OCI-LY1 (cell line): ENCODE measurements around the gene VRK1.

Experiments used
- H2AFZ ChIP-seq: fragments of 200-600 bp; sonication (generic), shearing (Covaris generic); 2 replicates; pipeline ENCODE4 v1.6.0; 2014; ENCODE audit warnings: antibody characterized with exemption, mild to moderate bottlenecking, low read length
- H3F3A ChIP-seq: fragments of 200-600 bp; sonication (generic), shearing (Covaris generic); 2 replicates; pipeline ENCODE4 v1.6.0; 2014; ENCODE audit warnings: mild to moderate bottlenecking, antibody characterized with exemption, low read length, moderate library complexity; ENCODE audit not compliant: insufficient read depth
- H3K27ac ChIP-seq: fragments of 200-600 bp; sonication (generic); 2 replicates; pipeline ENCODE4 v1.5.1; 2014; ENCODE audit warnings: low read length, mixed run types, mild to moderate bottlenecking, low read depth; ENCODE audit not compliant: poor library complexity, severe bottlenecking
- H3K27me3 ChIP-seq: fragments of 200-600 bp; sonication (generic); 2 replicates; pipeline ENCODE4 v1.6.0; 2014; ENCODE audit warnings: antibody characterized with exemption, mild to moderate bottlenecking, low read length, moderate library complexity; ENCODE audit not compliant: insufficient read depth
- H3K36me3 ChIP-seq: fragments of 200-600 bp; sonication (generic); 2 replicates; pipeline ENCODE4 v1.6.1; 2014; ENCODE audit warnings: mild to moderate bottlenecking, antibody characterized with exemption, low read length, moderate library complexity, mixed read lengths; ENCODE audit not compliant: insufficient read depth
- H3K4me1 ChIP-seq: fragments of 200-600 bp; sonication (generic); 2 replicates; pipeline ENCODE4 v1.5.1; 2014; ENCODE audit warnings: mild to moderate bottlenecking, low read length, moderate library complexity; ENCODE audit not compliant: insufficient read depth, severe bottlenecking
- H3K4me2 ChIP-seq: fragments of 200-600 bp; sonication (generic), shearing (Covaris generic); 2 replicates; pipeline ENCODE4 v1.6.1; 2014; ENCODE audit warnings: low read length
- H3K4me3 ChIP-seq: fragments of 200-600 bp; sonication (generic); 2 replicates; pipeline ENCODE4 v1.5.1; 2014; ENCODE audit warnings: low read length, low read depth, mild to moderate bottlenecking, mixed read lengths; ENCODE audit not compliant: poor library complexity, severe bottlenecking
- H3K79me2 ChIP-seq: fragments of 200-600 bp; shearing (Covaris generic); 2 replicates; pipeline ENCODE4 v1.6.1; 2016; ENCODE audit warnings: mixed run types, low read length, mixed read lengths; ENCODE audit not compliant: insufficient read depth
- H3K9ac ChIP-seq: fragments of 200-600 bp; sonication (generic), shearing (Covaris generic); 2 replicates; pipeline ENCODE4 v1.6.1; 2014; ENCODE audit warnings: mild to moderate bottlenecking, low read length, mixed read lengths
- H3K9me2 ChIP-seq: fragments of 200-600 bp; sonication (generic), shearing (Covaris generic); 2 replicates; pipeline ENCODE4 v1.6.1; 2014; ENCODE audit warnings: low read depth, mild to moderate bottlenecking, low read length, mixed read lengths
- H3K9me3 ChIP-seq: fragments of 200-600 bp; shearing (Covaris generic); 2 replicates; pipeline ENCODE4 v1.6.1; 2014; ENCODE audit warnings: low read length, mixed read lengths
- H4K20me1 ChIP-seq: fragments of 200-600 bp; sonication (generic), shearing (Covaris generic); 2 replicates; pipeline ENCODE4 v1.6.0; 2016; ENCODE audit warnings: mild to moderate bottlenecking, low read length; ENCODE audit not compliant: insufficient read depth
- CTCF ChIP-seq: fragments of 200-600 bp; sonication (generic), shearing (Covaris generic); IDR thresholded peaks from 2 replicates; pipeline ENCODE4 v1.5.1; 2017; ENCODE audit warnings: mild to moderate bottlenecking, antibody characterized with exemption, low read length, moderate library complexity, mixed read lengths
- EZH2 ChIP-seq: fragments of 200-600 bp; sonication (generic), shearing (Covaris generic); IDR thresholded peaks from 2 replicates; pipeline ENCODE4 v1.8.0; 2017; ENCODE audit warnings: borderline replicate concordance, mixed run types, mild to moderate bottlenecking, antibody characterized with exemption, low read length, moderate library complexity, mixed read lengths

VRK1 gene

GRCh38 chr14:96757456-96757855 is 39.7 kb upstream of the VRK1 start:
- TF ChIP-seq EZH2, result no peak
- TF ChIP-seq CTCF, result no peak
- Histone ChIP-seq H3F3A (no peaks in the 10 kb centered on the region), H3K4me2 (no peak overlapping the region), H3K4me3 (no peak overlapping the region), H3K4me1 (no peaks in the 10 kb centered on the region), H3K9me2 (no peaks in the 10 kb centered on the region), H3K27ac (no peak overlapping the region), H3K79me2 (no peaks in the 10 kb centered on the region), H3K36me3 (no peaks in the 10 kb centered on the region), H3K9me3 (no peaks in the 10 kb centered on the region), H2AFZ (no peak overlapping the region), H3K27me3 (no peaks in the 10 kb centered on the region), H3K9ac (no peak overlapping the region), H4K20me1 (no peaks in the 10 kb centered on the region)

GRCh38 chr14:96761066-96761465 is 36.1 kb upstream of the VRK1 start:
- H3K27me3 ChIP-seq, result no peaks in the 10 kb centered on the region
- no peaks in the 10 kb centered on the region for H3K36me3 ChIP-seq
- no peaks in the 10 kb centered on the region for H3K4me1 ChIP-seq
- H3K27ac ChIP-seq, result no peak overlapping the region
- H3K4me3 ChIP-seq, result no peak overlapping the region
- H3K4me2 ChIP-seq, result no peak overlapping the region
- no peak overlapping the region for H3K9ac ChIP-seq
- no peak for TF ChIP-seq CTCF
- no peak for TF ChIP-seq EZH2
- H3K79me2 ChIP-seq, result no peaks in the 10 kb centered on the region
- no peaks in the 10 kb centered on the region for H3K9me2 ChIP-seq
- H3F3A ChIP-seq, result no peaks in the 10 kb centered on the region
- no peaks in the 10 kb centered on the region for H4K20me1 ChIP-seq
- H2AFZ ChIP-seq, result no peak overlapping the region
- no peaks in the 10 kb centered on the region for H3K9me3 ChIP-seq

GRCh38 chr14:96762650-96763049 is 34.5 kb upstream of the VRK1 start:
- Histone ChIP-seq H3K9me2 (no peaks in the 10 kb centered on the region), H3K4me1 (no peaks in the 10 kb centered on the region), H3K36me3 (no peaks in the 10 kb centered on the region), H3K4me2 (peak overlapping the region; percentile 52), H3K27me3 (no peaks in the 10 kb centered on the region), H3K9ac (no peak overlapping the region), H3K79me2 (no peaks in the 10 kb centered on the region), H3K27ac (no peak overlapping the region), H3K4me3 (peak overlapping the region; percentile 39), H3K9me3 (no peaks in the 10 kb centered on the region), H3F3A (no peaks in the 10 kb centered on the region), H2AFZ (peak overlapping the region; percentile 31; the same call in 1 of the 2 replicates), H4K20me1 (no peaks in the 10 kb centered on the region)
- TF ChIP-seq EZH2, result no peak
- TF ChIP-seq CTCF, result no peak
